DMS114 treated with DMSO at 0.1 percent for 48 hours (cell line): ENCODE data around the gene NDFIP1.
"Not testable (repeated sequence)": the region's sequence is repeated elsewhere in the genome, so short reads cannot be mapped to it uniquely, and the experiment has no call there.

Experiments used
- DNase-seq: peaks from one replicate; lab custom pipeline; 2025; ENCODE audit not compliant: unreplicated experiment; lab: John Stamatoyannopoulos, UW

Gene NDFIP1, protein sequence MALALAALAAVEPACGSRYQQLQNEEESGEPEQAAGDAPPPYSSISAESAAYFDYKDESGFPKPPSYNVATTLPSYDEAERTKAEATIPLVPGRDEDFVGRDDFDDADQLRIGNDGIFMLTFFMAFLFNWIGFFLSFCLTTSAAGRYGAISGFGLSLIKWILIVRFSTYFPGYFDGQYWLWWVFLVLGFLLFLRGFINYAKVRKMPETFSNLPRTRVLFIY

DNA sequence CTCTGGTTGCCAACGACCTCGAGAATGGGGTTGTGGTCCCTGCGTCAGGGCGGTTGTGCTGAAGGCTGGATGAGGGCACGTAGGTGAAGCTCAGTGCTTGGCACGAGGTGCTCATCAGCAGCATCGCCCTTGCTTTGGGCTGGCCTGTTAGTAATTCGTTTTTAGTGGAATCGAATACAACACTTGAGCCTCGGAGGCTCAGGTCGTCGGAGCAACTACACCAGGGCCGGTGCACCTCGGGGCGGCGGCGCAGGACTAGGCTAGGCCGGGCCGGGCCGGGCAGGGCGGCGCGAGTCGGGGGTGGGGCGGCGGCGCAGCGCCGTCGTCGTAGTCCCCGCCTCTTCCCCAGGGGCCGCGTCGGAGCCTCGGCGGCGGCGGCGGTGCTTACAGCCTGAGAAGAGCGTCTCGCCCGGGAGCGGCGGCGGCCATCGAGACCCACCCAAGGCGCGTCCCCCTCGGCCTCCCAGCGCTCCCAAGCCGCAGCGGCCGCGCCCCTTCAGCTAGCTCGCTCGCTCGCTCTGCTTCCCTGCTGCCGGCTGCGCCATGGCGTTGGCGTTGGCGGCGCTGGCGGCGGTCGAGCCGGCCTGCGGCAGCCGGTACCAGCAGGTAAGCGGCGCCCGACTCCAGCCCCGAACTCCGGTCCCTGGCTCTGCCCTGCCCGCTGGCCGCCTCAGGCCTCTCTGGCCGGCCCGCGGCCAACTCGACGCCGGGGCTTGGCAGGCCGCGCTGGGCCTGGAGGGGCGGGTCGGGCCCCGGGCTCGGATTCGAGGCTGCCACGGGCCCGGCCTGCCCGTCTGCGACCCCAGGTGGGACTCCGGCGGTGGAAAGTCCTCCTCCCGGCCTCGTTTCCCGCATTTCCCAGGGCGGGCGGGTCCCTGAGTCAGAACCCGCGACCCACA lies at the start of gene NDFIP1:
TSS of gene NDFIP1 (plus strand) at position 348 of the 899 bp plus-strand sequence. CDS start at position 544, 196 bp downstream.
- peak; percentile 58 for DNase-seq

DNA sequence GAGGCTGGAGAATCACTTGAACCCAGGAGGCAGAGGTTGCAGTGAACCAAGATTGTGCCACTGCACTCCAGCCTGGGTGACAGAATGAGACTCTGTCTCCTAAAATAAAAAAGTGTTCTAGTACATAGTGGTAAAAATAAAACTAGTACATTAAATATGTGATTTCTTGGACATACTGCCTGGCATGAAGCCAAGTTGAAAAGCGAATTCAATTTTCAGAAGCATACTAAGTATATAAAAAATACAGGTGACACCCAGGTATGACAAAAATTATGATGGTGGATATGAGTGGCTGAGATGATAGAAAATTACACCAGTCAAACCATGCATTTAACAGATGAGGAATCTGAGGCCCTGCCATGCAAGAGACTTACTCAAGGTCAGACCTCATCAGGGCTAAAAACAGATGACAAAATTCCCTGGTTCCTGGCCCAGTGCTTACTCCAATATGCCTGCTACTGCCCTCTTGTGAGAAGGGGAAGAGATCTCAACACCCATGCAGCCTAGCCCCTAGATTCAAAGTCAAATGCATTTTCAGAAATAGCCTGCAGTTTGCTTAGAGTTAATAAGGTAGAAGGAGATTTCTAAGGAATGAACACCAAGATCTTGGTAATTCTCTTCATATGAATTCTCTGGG lies 49.2 kb upstream of the NDFIP1 start:
- DNase-seq, result no peak

DNA sequence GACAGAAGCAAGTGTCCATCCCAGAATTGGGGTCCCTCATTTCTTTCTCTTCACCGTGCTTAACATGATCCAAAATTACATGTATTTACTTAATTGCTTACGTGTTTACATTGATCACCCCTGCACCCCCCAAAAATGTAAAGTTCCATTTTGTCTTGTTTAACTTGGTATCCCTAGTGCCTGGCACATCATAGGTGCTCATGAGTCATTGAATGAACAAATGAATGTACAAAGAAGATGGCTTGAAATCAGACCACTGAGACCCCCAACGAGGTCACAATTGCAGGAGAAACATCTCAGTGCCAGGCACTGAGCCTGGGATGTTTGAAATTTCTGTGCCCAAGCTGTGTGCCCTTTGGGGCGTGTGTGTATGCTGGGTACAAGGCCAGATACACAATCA lies 45.2 kb upstream of the NDFIP1 start:
- DNase-seq, result no peak

DNA sequence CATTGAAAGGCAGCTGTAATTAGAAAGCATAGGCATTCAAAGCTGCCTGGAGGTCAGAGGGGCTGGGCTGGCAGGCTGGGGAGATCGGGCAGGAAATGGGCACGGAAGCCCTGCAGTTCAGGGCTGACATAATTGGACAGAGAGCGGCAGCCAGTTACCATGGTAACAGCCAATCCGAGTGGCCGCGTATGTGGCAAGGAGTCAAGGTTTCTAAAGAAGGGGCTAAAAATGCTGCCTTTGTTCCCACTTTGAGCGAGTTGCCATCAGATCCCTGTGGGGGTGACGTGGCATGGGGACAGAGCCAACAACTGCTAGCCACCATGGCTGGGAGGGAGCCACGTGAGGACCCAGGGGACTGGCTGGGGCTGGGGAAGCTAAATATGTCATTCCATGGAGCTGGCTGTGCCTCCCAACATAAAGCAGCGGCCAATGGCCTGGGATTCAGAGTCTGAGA lies 44.7 kb upstream of the NDFIP1 start:
- DNase-seq, result no peak

DNA sequence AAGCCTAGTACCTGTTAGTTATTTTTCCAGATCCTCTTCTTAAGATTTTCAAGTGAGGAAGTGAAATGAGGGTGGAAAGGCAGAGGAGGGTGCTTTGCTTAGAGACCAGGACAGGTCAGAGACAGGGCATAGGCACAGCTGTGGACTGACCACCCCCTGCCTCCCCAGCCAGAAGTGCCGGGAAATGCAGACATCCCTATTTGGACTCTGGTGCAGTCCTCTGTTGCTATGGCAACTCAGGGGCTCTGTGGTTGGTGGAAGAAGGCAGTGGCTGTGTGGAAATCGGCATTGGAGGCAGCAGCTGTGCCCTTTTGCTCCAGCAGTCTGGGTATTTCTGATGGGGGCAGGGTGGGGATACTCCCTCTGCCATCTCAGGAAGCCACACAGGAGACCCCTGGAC lies 43.3 kb upstream of the NDFIP1 start:
- no peak for DNase-seq

DNA sequence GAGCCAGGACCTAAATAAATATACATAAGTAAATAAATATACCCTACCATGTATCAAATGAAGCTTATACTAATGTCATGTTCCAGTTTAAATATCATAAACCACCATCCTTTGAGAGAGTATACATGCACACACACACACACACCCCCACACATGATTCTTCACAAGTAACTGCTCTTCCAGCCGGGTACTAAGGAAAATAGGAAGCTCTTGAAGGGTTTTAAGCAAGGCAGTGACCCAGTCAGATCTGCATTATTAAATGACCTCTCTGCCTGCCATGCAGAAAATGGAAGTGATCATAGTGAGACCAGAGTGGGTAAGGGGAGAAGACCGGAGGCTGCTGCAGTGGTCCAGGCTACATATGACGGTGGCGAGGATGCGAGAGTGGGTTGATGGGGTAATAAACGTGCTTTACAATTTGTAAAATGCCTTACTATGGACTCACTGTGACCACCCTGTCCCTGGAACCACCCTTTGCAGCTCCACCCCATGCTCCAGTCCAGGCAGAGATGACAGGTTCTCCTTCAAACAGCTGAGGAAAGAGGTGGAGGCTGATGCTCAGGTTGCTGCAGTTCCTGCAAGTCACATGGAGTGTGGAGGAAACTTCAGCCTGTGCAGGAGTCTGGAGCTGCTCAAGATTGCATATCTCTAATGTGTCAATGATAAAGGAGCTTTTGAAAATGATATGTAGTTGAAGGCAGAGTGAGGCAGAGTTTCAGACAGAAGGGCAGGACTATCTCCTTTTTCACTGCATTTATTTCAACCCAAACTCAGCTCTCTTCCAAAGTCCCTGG lies 38.8 kb upstream of the NDFIP1 start:
- no peak for DNase-seq

DNA sequence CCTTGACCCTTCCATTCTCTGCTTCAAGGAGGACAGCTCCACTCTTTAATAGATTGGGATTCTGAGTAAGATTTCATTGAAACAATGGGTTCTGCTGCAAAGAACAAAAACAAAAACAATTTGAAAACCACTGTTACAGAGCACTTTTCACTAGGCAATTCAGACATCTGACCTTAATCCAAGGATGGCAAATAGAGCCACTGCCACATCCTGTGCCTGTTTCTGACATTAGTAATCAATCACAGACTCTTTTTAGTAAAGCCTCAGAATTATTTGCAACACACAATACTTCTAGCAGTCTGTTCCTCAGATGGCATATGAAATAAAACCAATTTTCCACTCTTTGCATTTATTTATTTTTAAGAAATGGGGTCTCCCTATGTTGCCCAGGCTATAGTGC lies 37.8 kb upstream of the NDFIP1 start:
- DNase-seq, result no peak

DNA sequence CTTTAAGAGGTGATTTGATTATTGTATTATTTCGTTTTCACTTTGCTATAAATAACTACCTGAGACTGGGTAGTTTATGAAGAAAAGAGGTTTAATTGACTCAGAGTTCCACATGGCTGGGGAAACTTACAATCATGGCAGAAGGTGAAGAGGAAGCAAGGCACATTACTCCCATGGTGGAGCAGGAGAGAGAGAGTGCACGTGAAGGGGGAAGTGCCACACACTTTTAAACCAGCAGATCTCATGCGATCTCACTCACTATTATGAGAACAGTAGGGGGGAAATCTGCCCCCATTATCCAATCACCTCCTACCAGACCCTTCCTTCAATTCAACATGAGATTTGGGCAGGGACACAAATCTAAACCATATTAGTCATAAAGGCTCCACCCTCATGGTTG lies 36.1 kb upstream of the NDFIP1 start:
- no peak for DNase-seq

DNA sequence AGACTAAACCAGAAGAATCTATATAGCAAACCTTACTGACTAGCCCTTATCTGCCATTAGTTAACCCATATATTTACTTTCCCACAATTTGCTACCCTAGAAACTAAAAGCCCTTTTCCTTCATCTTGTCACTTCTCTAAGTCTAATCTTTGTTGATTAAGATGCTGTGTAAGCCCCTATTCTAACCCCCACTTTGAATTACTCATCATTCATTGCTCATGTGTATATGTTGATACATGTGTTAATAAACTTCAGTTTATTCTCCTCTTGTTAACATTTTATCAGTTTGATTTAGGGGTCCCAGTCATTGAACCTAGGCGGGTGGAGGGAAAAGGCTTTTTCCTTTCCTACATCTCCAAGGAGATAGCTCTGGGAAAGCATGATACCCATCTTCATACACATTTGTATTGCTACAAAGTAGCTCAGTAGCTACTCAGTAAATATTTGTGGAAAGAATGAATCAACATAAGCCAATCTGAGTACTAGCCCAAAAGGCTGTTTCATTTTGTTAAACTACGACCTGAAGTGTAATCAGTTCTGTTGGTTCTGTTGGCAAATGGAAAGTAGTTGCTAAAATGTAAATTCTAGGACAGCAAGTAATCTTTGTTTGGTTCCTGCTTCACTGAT lies 35.1 kb upstream of the NDFIP1 start:
- no peak for DNase-seq

DNA sequence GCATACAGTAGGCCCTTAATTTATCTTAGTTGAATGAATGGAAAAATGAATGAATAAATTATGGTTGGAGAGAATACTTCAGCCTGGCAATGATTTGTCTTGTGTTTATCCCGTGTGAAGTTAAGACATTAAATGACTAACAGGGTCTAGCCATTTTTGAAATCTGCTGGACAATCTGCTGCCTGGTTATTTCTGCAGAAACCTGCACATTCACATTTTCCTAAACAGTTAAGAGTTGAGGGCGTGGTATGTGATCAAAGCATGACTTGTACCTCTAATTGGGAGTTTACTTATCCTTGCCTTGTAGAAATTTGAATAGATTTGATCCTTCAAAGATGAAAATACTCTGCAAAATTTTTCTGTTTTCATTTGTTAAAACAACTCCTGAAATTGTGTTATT lies 34.6 kb upstream of the NDFIP1 start:
- DNase-seq, result no peak

DNA sequence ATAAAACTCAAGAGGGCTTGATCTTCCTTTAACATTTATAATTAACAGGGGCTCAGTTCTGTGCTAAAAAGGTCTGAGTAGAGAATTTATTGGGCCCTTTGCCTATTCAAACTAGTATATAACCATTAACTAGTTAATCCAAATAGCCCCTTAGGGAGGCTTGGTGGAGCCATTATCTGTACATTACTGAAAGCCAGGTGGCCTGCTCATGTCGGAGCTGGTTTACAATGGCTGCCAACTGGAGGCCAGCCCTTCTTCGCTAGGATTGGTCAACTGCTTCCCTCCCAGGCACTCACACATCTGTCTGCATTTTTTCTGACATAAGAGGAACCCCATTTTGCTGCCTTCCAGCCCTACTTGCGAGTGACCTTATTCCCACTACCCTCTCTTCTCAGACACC lies 30.4 kb upstream of the NDFIP1 start:
- DNase-seq, result no peak

DNA sequence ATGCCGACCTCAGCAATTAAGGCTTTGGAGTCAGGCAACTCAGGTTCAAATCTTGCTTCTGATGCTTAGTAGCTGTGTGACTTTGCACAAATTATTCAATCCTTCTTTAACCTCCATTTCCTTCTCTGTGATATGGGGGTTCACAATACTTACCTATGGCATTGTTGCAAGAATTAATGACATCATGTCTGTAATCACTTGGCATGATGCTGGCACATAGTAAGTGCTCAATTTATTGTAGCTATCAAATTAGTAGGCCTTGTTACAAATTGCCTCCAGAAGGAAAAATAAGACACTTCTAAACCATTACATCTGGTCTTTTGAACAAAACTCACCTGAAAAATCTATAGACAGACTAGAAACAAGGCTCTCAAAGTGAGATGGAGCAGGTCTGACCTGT lies 29.9 kb upstream of the NDFIP1 start:
- no peak for DNase-seq

DNA sequence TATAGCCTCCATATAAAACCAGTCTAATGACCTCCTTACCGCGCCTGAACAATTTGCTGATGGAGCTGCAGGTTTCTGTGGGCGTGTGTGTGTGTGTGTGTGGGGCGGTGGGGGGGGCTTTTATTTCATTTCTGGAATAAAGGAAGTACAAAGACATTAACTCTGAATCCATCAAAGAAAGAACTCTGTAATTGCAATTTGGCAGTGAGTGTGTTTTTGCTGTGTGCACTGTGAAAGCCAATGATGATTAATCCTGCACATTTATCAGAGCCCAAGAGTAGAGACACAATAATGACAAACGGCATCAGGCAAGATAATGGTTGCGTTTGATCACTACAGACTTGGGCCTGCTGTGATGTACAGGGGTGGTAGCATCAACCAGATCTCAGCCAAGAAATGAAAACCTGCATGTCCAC lies 29.3 kb upstream of the NDFIP1 start:
- DNase-seq, result no peak

DNA sequence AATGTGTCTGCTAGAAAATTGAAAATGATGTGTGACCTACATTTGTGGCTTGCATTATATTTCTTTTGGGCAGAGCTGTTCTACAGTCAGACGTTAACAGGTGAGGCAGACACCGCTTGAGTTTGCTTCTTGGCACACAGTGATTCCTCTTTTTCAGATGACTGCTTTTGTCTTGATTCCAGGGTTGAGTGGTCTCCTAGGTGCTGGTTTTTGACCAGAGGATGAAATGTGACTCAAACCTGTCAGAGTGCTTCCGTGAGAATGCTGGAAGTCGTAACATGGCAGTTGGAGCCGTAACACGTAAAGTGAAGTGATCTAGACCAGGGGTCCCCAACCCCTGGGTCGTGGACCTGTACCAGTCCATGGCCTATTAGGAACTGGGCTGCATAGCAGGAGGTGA lies 28.3 kb upstream of the NDFIP1 start:
- DNase-seq, result no peak

DNA sequence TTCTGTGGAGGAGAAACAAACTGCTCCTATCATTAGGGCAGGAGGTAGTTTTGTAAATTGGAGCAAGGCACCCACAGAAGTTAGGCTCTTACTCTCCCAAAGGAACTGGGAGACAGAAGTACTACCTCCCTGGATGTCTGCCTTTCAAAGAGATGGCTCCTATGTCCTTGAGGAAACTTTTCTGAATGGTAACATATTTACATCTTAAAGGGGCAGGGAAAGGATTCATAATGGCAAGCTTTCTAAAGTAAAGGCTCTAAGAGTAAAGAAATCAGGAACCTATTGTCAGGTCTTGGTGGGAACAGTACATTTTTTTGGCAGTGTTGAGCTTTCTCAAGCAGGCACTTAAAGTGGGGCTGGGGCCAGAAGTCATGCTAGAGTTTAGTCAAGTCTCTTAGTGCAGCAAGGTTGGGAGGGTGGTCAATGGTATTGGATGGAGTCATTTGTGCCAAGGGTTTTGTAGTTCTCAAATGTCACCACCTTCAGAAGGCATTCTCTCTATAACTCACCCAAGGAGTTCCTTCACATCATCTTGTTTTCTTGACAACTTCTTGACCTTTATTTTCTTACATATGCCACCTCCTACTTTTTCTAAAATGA lies 26.3 kb upstream of the NDFIP1 start:
- DNase-seq, result no peak

DNA sequence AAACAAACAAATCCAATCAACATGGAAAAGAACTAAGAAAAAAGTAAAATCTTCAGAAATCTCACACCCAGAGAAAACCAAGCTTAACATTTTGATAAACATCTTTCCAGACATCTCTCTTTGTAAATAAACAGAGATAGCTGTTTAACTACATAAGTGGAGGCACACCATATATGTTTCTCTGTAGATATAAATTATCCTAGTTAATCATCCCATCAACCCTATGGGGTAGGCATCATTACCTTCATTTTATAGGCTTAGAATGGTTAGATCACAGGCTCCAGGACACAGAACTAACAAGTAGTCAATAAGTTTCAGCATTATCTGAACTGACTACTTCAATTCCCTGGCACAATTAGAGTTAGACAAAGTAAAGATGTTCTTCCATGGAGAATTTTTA lies 22.4 kb upstream of the NDFIP1 start:
- DNase-seq, result no peak

DNA sequence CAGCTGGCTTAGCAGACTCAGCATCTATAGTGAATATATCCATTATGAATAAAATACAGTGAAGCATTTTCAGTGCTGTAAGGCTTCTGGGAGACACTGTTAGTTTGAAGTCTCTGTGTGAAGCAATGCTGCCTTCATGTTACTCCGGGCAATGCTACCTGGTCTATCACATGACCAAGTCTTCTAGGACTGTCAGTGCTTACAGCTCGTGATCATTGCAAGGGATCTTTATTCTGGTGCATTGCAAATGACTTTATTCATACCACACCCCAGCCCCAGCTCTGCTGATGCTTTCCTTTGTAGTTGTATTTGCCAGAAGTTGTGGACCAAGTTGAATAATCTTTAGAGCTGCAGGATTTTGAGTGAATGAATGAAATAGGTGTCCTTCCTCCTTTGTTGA lies 21.9 kb upstream of the NDFIP1 start:
- DNase-seq, result no peak

DNA sequence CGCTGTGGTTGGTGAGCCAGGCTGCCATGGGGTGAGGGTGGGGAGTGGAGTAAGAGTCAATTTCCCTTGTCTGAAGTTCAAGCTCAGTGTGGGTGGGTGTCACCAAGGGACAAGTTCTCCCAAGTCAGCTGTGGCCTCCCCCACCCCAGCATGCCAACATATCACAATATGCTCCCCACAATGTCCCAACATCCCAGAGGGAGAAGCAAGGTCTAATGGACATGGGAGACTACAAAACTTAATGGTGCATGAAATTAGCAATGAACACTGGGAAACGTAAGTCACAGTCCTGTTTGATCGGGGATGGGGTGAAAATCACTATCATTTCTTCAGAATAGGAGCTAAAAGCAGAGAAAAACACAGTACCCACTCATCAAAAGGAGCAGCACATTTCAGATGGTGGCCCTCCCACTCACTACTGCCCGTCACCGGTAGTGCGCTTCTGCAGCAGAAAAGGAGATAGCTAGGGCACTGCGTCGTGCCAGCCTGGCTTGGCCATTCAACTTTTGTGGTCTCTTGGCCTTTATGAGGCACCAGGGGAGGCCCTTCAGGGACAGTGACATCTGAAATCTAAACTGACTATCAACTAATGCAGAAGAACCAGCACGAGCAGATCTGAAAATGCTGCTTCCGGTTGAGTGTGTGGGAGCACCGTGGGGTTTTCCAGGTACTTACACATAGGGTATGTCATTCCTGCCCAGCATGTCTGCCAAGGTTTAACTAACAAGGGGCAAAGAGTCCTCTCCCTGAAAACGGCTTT lies 20.5 kb upstream of the NDFIP1 start:
- DNase-seq, result no peak

DNA sequence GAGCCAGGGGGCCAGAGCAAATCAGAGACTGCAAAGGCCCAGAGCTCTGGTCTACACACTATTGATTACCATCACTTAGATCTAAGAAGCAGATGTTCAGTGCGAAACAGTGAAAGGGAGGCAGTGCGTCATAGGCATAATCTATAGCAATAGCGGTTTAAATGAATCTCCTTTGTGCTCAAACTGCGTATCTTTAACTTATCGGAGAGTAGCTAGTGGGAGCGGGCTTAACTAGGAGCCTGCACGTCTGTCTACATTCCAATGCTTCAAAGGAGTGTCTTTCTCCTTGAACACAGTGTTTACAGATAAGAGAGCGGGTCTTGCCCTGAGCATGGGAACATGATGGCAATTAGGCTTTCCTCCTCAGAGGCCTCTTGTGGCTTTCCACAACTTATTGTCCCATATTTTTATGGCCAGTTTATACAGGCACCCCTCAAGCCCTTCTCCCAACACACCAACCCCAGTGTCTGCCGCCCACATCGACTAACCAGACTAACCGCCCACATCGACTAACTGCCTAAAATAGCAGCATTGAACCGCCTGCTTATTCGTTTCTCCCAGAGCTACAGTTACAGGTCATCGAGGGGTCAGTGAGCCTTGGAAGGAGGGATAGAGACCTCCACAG lies 19.6 kb upstream of the NDFIP1 start:
- not testable (repeated sequence) for DNase-seq
